ENCODE results near the gene CORO6. TPM values are rescaled to one million over a fixed set of nuclear protein-coding genes. Genes with fewer than 3 reads are reported as not detected.

CORO6 gene
- total and polyA plus RNA-seq, 2 of the 13 experiments (the other 11 are each of a cell fraction or from before 2014, with no cell fraction given) = 0.42 to 0.82 TPM

DNA sequence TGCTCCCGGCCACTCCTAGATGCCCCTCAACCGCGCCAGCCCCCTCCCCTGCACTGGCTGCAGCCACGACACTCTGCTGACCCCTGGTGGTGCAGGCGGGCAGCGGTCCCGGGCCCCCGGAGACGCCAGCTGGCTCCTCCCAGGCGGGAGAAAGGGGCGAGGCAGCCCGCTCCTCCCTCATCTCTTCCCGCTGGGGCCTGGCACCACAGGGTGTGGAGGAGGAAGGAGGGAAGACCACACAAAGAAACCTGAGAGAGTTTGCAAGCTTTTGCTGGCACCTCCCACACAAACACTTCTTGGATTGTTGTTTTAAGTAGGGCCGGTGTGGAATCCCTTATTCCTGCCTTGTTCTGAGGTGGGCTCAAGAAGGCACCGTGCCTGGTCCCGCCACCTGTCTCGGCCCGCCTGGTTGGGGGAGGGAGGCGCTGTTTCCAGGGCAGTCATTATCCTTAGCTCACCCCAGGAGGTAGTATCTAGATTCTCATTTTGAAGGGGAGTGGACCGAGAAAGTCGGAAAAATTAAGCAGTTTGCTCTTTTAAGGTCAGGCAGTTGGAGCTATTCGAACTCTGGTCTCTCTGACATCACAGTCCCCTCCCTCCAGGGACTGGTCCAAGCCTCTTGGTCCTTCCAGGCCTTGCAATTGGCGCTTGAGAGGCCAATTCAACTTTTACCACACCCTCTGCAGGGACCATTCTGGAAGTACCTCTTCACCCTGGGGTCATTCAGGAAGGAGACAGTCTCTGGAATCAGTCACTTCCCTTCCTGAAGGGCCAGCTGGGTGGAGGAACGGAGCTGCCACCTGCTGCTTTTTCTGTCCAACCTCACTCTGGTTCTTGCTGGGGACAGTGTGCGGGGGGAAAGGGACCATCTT is 30.7 kb downstream of the CORO6 start (continued):
- TF ChIP-seq, protein P1, sequence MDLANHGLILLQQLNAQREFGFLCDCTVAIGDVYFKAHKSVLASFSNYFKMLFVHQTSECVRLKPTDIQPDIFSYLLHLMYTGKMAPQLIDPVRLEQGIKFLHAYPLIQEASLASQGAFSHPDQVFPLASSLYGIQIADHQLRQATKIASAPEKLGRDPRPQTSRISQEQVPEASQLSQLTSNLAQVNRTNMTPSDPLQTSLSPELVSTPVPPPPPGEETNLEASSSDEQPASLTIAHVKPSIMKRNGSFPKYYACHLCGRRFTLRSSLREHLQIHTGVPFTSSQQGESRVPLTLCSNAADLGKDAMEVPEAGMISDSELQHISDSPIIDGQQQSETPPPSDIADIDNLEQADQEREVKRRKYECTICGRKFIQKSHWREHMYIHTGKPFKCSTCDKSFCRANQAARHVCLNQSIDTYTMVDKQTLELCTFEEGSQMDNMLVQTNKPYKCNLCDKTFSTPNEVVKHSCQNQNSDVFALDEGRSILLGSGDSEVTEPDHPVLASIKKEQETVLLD (CRISPR knock-in tag; IDR thresholded peaks at IDR 0.05; ENCODE audit: low read depth) = no peak
- no peak for TF ChIP-seq ZNF878 (CRISPR knock-in tag; IDR thresholded peaks at IDR 0.05)
- no peak for TF ChIP-seq ZNF766 (CRISPR knock-in tag; IDR thresholded peaks at IDR 0.05; ENCODE audit: borderline replicate concordance)
- no peak for TF ChIP-seq EZH2 (conservative IDR thresholded peaks at IDR 0.05; ENCODE audit: low read depth, low read length)
- no peak for TF ChIP-seq ASH2L (IDR thresholded peaks at IDR 0.05; ENCODE audit: insufficient read length, low read depth, low read length)
- no peak for TF ChIP-seq ZNF670 (CRISPR knock-in tag; IDR thresholded peaks at IDR 0.05; ENCODE audit: borderline replicate concordance)
- peak; percentile 46; the same call in 1 of the 2 replicates for TF ChIP-seq CCDC6 (CRISPR knock-in tag; IDR thresholded peaks at IDR 0.05)
- no peak for TF ChIP-seq ZNF644 (CRISPR knock-in tag; IDR thresholded peaks at IDR 0.05; ENCODE audit: low read depth)
- TF ChIP-seq TP53 (CRISPR knock-in tag; conservative IDR thresholded peaks at IDR 0.05) = 0 out of 2 replicates have a peak, but pooled peaks have one; percentile 32
- no peak; the same call in 1 of the 2 replicates for TF ChIP-seq ZNF691 (CRISPR knock-in tag; IDR thresholded peaks at IDR 0.05; ENCODE audit: borderline replicate concordance, low read depth)
- no peak for TF ChIP-seq ZNF253 (CRISPR knock-in tag; IDR thresholded peaks at IDR 0.05; ENCODE audit: borderline replicate concordance)
- no peak; the same call in 1 of the 2 replicates for TF ChIP-seq ARNTL (CRISPR knock-in tag; IDR thresholded peaks at IDR 0.05)
- no peak for TF ChIP-seq NFKBIZ (CRISPR knock-in tag; IDR thresholded peaks at IDR 0.05)
- TF ChIP-seq, protein P2, sequence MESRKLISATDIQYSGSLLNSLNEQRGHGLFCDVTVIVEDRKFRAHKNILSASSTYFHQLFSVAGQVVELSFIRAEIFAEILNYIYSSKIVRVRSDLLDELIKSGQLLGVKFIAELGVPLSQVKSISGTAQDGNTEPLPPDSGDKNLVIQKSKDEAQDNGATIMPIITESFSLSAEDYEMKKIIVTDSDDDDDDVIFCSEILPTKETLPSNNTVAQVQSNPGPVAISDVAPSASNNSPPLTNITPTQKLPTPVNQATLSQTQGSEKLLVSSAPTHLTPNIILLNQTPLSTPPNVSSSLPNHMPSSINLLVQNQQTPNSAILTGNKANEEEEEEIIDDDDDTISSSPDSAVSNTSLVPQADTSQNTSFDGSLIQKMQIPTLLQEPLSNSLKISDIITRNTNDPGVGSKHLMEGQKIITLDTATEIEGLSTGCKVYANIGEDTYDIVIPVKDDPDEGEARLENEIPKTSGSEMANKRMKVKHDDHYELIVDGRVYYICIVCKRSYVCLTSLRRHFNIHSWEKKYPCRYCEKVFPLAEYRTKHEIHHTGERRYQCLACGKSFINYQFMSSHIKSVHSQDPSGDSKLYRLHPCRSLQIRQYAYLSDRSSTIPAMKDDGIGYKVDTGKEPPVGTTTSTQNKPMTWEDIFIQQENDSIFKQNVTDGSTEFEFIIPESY (CRISPR knock-in tag; IDR thresholded peaks at IDR 0.05) = 0 out of 2 replicates have a peak, but pooled peaks have one; percentile 58
- no peak for TF ChIP-seq PTBP1 (IDR thresholded peaks at IDR 0.05; ENCODE audit: low read depth, low read length, poor library complexity, severe bottlenecking)
- TF ChIP-seq, protein P3, sequence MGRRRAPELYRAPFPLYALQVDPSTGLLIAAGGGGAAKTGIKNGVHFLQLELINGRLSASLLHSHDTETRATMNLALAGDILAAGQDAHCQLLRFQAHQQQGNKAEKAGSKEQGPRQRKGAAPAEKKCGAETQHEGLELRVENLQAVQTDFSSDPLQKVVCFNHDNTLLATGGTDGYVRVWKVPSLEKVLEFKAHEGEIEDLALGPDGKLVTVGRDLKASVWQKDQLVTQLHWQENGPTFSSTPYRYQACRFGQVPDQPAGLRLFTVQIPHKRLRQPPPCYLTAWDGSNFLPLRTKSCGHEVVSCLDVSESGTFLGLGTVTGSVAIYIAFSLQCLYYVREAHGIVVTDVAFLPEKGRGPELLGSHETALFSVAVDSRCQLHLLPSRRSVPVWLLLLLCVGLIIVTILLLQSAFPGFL (CRISPR knock-in tag; IDR thresholded peaks at IDR 0.05) = no peak
- no peak for TF ChIP-seq ZFP37 (CRISPR knock-in tag; IDR thresholded peaks at IDR 0.05; ENCODE audit: borderline replicate concordance)
- TF ChIP-seq POGK (CRISPR knock-in tag; conservative IDR thresholded peaks at IDR 0.05) = peak; percentile 32; the same call in 1 of the 2 replicates
- TF ChIP-seq ZNF607 (CRISPR knock-in tag; IDR thresholded peaks at IDR 0.05; ENCODE audit: borderline replicate concordance) = no peak; the same call in 1 of the 2 replicates
- TF ChIP-seq, protein P4, sequence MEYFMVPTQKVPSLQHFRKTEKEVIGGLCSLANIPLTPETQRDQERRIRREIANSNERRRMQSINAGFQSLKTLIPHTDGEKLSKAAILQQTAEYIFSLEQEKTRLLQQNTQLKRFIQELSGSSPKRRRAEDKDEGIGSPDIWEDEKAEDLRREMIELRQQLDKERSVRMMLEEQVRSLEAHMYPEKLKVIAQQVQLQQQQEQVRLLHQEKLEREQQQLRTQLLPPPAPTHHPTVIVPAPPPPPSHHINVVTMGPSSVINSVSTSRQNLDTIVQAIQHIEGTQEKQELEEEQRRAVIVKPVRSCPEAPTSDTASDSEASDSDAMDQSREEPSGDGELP (IDR thresholded peaks at IDR 0.05; ENCODE audit: borderline replicate concordance, low read depth) = peak; percentile 89
